ENCODE measurements around the gene GRIN3A.

DNA sequence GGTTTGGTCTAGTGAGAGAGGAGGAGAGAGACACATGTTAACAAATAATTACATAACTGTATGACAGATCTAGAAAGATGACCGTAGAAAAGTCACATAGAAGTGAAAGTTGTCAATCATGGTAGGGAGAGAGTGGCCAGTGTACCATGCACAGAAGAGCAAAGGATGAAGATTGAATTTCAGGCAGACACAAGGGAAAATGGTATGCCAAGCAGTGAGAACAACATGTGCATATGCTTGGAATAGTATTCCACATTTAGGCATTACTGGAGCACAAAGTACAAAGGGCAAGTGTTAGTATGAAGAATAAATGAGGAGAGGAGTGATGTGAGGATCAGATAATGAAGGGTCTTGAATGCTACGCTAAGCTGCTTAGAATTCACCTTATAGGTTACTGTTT is 20.3 kb downstream of the GRIN3A start:
- TF ChIP-seq POLR2AphosphoS5 (IDR thresholded peaks at IDR 0.05) = no peak
- TF ChIP-seq, protein P1, sequence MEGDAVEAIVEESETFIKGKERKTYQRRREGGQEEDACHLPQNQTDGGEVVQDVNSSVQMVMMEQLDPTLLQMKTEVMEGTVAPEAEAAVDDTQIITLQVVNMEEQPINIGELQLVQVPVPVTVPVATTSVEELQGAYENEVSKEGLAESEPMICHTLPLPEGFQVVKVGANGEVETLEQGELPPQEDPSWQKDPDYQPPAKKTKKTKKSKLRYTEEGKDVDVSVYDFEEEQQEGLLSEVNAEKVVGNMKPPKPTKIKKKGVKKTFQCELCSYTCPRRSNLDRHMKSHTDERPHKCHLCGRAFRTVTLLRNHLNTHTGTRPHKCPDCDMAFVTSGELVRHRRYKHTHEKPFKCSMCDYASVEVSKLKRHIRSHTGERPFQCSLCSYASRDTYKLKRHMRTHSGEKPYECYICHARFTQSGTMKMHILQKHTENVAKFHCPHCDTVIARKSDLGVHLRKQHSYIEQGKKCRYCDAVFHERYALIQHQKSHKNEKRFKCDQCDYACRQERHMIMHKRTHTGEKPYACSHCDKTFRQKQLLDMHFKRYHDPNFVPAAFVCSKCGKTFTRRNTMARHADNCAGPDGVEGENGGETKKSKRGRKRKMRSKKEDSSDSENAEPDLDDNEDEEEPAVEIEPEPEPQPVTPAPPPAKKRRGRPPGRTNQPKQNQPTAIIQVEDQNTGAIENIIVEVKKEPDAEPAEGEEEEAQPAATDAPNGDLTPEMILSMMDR (IDR thresholded peaks at IDR 0.05) = no peak
